ENCODE results near the gene VAV2. TPM values are rescaled to one million over a fixed set of nuclear protein-coding genes. Genes with fewer than 3 reads are reported as not detected.
"Not testable (repeated sequence)": the region's sequence is repeated elsewhere in the genome, so short reads cannot be mapped to it uniquely, and the experiment has no call there.

The VAV2 gene
- total RNA-seq, 1 donor from 2014 or later, result 8.6 TPM

DNA sequence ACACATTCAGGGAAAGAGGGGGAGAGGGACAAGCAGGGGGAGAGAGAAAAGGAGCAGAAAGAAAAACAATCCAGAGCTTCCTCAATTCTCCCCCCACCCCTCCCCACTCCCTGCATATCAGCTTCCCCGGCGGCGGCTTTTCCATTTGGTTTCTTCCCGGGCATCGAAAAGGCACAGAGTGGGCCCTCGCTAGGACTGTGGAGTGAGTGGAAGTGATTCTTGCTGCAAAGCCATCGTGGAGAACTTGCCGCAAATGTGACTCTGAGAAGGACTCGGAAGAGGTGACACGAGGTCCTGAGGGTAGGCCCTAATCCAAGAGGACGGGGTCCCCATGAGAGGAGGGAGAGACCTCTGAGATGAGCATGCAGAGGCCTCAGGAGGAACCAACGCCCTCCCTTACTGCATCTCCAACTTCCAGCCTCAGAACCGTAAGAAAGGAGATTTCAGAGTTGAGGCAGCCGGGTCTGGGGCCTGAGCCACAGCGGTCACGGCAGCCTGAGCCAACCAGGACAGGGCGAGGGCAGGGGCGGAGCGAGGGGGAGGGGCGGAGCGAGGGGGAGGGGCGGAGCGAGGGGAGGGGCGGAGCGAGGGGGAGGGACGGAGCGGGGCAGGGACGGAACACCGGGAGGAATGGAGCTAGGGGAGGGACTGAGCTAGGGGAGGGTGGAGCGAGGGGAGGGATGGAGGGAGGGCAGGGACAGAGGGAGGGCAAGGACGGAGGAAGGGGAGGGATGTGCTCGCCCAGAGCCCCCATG lies 232.8 kb downstream of the VAV2 start:
- DNase-seq (ENCODE audit: low spot score), result no peak
- Mint-ChIP-seq H3K27me3 (ENCODE audit: low read depth) (peaks cover 4% of the 10 kb centered on the region), H3K9me3 (no peaks in the 10 kb centered on the region), H3K27ac (no peak overlapping the region), H3K4me1 (ENCODE audit: low read depth) (no peaks in the 10 kb centered on the region), H3K4me3 (ENCODE audit: low read depth) (no peak overlapping the region), H3K36me3 (ENCODE audit: low read depth) (no peaks in the 10 kb centered on the region)
- intact Hi-C loops (cut with micrococcal nuclease), result no loop called here

DNA sequence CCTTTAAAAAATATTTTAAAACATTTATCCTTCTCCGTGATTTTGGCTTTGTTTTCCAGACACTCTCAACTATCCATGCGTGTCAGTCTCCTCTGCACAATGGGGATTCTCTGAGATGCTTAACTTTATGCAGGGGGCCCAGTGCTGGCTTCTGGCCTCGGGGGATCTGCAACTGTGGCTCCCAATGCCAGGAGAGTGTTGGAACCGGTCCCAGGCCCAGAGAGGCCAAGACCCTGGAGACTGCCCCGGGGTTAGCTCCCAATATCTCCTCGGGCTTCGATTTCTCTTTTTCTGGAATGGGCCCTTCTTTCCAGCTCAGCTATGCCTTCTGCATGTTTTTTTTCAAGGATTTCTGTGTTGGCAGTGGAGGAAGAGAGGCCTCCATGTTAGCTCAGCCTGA lies 233.9 kb downstream of the VAV2 start:
- Mint-ChIP-seq H3K4me3 (ENCODE audit: low read depth) (no peak overlapping the region), H3K27me3 (ENCODE audit: low read depth) (peaks cover 4% of the 10 kb centered on the region), H3K27ac (no peak overlapping the region), H3K9me3 (no peaks in the 10 kb centered on the region), H3K4me1 (ENCODE audit: low read depth) (no peaks in the 10 kb centered on the region), H3K36me3 (ENCODE audit: low read depth) (no peaks in the 10 kb centered on the region)
- no peak for DNase-seq (ENCODE audit: low spot score)
- intact Hi-C loops (cut with micrococcal nuclease), result no loop called here

DNA sequence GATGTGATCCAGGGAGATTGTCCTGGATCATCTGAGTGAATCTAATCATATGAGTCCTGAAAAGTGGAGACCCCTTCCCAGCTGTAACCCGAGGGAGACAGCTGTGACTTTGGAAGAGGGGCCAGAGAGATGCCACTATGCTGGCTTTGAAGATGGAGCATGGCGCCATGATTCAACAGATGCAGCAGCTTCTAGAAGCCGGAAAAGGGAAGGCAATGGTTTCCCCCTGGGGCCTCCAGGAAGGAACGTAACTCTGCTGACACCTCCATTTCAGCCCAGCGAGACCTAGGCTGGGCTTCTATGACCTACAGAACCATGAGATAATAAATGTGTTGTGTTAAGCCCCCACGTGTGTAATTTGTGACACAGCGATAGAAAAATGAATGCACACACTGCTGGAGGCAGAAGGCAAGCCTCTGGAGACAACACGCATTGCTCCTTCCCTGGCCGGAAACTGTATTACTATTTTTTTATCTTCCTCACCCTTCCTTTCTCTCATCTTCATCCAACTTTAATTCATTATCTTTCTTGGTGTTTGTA lies 237.4 kb downstream of the VAV2 start:
- Mint-ChIP-seq H3K4me3 (ENCODE audit: low read depth) (no peak overlapping the region), H3K9me3 (no peaks in the 10 kb centered on the region), H3K27me3 (ENCODE audit: low read depth) (peaks cover 11% of the 10 kb centered on the region), H3K4me1 (ENCODE audit: low read depth) (peaks cover 2% of the 10 kb centered on the region), H3K27ac (no peak overlapping the region), H3K36me3 (ENCODE audit: low read depth) (no peaks in the 10 kb centered on the region)
- no peak for DNase-seq (ENCODE audit: low spot score)
- intact Hi-C loops (cut with micrococcal nuclease), result no loop called here

DNA sequence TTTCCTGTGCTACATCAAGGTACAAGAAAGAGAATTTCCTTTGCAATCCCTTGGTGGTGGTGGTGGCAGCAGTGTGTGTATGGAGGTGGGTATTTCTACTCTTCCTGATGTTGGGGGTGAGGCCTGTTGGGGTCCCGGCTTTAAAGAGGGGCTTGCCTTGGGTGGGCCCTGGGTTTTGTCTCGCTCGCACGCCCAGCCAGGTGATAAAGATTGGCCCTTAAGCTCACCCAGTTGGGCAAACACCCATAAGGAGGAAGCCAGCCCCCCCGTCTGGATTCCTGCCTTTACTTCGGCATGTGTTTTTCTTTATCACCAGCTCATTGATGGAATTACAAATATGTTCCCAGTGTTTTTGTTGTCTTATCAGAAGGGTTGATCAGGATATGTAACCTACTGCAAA lies 237.9 kb downstream of the VAV2 start:
- intact Hi-C loops (cut with micrococcal nuclease), result no loop called here
- Mint-ChIP-seq H3K4me3 (ENCODE audit: low read depth) (no peak overlapping the region), H3K36me3 (ENCODE audit: low read depth) (no peaks in the 10 kb centered on the region), H3K9me3 (no peaks in the 10 kb centered on the region), H3K4me1 (ENCODE audit: low read depth) (peaks cover 2% of the 10 kb centered on the region), H3K27me3 (ENCODE audit: low read depth) (peaks cover 14% of the 10 kb centered on the region), H3K27ac (no peak overlapping the region)
- no peak for DNase-seq (ENCODE audit: low spot score)

DNA sequence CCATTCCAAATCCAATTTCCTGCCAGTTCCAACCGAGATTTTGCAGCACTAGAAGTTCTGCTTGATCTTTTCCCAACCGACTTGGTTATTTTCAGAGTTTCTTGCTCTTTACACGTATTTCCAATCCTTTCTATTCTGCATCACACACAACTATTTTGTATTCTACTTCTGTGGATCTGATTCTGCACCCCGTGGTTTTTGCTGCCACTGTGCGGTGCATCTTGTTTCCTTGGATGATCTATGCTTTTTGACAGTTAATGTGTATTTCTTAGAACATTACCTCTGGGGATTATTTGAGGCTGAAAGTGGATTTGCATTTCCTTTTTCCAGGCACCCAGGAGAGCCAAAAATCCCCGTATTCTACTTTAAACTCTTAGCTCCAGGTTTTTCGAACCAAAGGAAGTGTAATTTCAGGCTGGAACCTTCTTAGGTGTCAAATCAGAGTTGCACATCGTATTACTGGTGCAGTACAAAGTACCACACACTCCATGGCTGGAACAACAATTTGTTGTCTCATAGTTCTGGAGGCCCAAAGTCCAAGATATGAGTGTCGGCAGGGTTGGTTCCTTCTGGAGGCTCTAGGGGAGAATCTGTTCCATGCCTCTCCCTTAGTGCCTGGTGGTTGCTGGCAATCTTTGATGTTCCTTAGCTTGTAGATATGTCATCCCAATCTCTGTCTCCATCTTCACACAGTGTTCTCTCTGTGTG lies 239.2 kb downstream of the VAV2 start:
- H3K27me3 Mint-ChIP-seq (ENCODE audit: low read depth), result peaks cover 20% of the 10 kb centered on the region
- DNase-seq (ENCODE audit: low spot score), result no peak
- intact Hi-C loops (cut with micrococcal nuclease), result no loop called here
- peaks cover 2% of the 10 kb centered on the region for H3K4me1 Mint-ChIP-seq (ENCODE audit: low read depth)
- no peak overlapping the region for H3K27ac Mint-ChIP-seq
- no peaks in the 10 kb centered on the region for H3K36me3 Mint-ChIP-seq (ENCODE audit: low read depth)
- H3K4me3 Mint-ChIP-seq (ENCODE audit: low read depth), result no peak overlapping the region
- H3K9me3 Mint-ChIP-seq, result no peaks in the 10 kb centered on the region

DNA sequence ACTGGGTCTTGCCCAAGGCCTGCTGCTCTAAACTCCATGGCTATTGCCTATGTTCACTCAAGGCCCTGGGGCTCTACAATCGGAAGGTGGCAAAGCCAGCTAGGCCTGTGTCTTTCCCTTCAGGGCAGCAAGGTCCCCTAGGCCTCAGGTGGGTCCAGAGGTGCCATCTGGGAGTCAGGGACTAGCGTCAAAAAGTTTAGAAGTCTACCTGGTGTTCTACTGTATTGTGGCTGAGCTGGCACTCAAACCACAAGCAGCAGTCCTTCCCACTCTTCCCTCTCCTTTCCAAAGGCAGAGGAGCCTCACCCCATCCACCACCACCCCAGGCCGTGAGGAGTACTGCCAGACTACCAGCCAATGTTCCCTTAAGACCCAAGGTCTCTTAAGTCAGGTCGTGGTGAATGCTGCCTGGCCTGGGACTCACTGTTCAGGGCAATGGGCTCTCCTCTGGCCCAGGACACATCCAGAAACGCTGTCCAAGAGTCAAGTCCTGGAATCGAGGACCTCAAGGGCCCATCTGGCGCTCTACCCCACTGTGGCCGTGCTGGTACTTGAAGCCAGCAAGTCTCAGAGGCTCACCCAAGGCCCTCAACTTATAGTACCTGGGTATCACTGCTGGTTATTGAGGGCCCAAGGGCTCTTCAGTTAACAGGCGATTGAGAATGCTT lies 241.0 kb downstream of the VAV2 start:
- Mint-ChIP-seq H3K9me3 (no peaks in the 10 kb centered on the region), H3K4me3 (ENCODE audit: low read depth) (no peak overlapping the region), H3K27me3 (ENCODE audit: low read depth) (peaks cover 27% of the 10 kb centered on the region), H3K36me3 (ENCODE audit: low read depth) (no peaks in the 10 kb centered on the region), H3K27ac (no peak overlapping the region), H3K4me1 (ENCODE audit: low read depth) (peaks cover 2% of the 10 kb centered on the region)
- intact Hi-C loops (cut with micrococcal nuclease), result no loop called here
- no peak for DNase-seq (ENCODE audit: low spot score)

DNA sequence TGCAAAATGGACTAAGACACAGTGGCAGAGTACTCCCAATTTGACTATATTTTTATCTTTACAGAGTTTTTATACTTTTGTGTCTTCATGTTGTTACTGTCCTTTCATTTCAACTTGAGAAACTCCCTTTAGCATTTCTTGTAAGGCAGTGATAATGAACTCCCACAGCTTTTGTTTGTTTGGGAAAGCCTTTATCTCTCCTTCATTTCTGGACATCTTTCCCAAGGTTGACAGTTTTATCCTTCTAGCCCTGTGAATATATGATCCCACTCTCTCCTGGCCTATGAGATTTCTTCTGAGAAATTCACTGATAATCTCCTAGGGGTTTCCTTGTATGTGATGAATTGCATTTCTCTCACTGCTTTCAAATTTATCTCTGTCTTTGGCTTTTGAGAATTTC lies 244.8 kb downstream of the VAV2 start:
- Mint-ChIP-seq H3K4me3 (ENCODE audit: low read depth) (no peak overlapping the region), H3K4me1 (ENCODE audit: low read depth) (no peaks in the 10 kb centered on the region), H3K27me3 (ENCODE audit: low read depth) (peaks cover 29% of the 10 kb centered on the region), H3K36me3 (ENCODE audit: low read depth) (no peaks in the 10 kb centered on the region), H3K27ac (no peak overlapping the region), H3K9me3 (no peaks in the 10 kb centered on the region)
- no peak for DNase-seq (ENCODE audit: low spot score)
- intact Hi-C loops (cut with micrococcal nuclease), result no loop called here

DNA sequence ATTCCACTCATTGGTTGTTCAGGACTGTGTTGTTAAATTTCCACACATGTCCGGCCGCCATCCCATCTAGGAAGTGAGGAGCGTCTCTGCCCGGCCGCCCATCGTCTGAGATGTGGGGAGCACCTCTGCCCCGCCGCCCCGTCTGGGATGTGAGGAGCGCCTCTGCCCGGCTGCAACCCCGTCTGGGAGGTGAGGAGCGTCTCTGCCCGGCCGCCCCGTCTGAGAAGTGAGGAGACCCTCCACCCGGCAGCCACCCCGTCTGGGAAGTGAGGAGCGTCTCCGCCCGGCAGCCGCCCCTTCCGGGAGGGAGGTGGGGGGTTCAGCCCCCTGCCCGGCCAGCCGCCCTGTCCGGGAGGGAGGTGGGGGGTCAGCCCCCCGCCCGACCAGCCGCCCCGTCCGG lies 247.6 kb downstream of the VAV2 start:
- H3K27ac Mint-ChIP-seq, result not testable (repeated sequence)

DNA sequence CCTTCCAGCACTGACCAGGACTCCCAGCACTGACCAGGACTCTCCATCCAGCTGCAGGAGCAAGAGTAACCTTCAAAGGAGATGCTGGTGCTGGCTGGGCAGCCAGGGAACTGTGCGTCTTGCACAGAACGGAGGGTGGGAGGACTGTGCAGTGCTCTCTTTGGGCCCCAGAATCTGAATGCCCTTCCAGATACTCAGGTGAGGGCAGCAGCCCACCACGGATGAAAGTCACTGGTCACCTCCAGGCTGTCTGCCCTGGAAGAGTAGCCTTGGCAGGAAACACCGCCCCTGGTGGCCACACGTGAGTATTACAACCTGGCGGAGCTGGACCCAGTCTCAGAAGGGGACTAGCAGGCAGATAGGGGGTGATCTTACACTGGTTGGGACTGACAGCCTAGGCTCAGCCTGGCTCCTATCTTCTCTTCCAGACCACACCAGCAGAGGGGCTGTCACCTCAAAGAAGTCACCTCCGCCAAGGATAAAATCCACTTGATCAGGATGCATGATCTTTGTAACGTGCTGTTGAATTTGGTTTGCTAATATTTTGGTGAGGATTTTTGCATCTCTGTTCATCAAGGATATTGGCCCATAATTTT lies 249.2 kb downstream of the VAV2 start:
- peak; percentile 64 for DNase-seq (ENCODE audit: low spot score)
- Mint-ChIP-seq H3K4me3 (ENCODE audit: low read depth) (no peak overlapping the region), H3K27me3 (ENCODE audit: low read depth) (peaks cover 16% of the 10 kb centered on the region), H3K27ac (no peak overlapping the region), H3K9me3 (no peaks in the 10 kb centered on the region), H3K36me3 (ENCODE audit: low read depth) (no peaks in the 10 kb centered on the region), H3K4me1 (ENCODE audit: low read depth) (peaks cover 2% of the 10 kb centered on the region)
- intact Hi-C loops (cut with micrococcal nuclease), result no loop called here

More for the DNA sequence above, 247.6 kb downstream of the VAV2 start:
- peaks cover 22% of the 10 kb centered on the region for H3K27me3 Mint-ChIP-seq (ENCODE audit: low read depth)
- intact Hi-C loops (cut with micrococcal nuclease); H3K4me3 Mint-ChIP-seq (ENCODE audit: low read depth); H3K4me1 Mint-ChIP-seq (ENCODE audit: low read depth); DNase-seq (ENCODE audit: low spot score); H3K9me3 Mint-ChIP-seq; H3K36me3 Mint-ChIP-seq (ENCODE audit: low read depth): not testable (repeated sequence)

DNA sequence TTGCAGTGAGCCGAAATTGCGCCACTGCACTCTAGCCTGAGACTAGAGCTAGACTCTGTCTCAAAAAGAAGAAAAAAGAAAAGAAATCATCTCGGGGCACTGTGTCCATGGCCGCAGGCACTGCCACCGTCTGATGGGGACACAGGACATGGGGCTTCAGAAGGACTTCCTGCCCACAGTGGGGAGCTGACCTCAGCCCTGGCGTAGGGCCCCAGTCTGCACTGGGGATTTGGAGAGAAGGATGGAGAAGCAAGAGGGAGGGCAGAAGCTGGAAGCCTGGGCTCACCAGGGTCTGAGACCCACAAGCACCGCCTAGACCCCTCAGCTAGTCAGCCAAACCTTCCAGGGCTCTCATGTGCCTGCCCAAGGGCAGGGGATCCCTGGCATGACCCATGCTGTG lies 249.9 kb downstream of the VAV2 start:
- Mint-ChIP-seq H3K4me1 (ENCODE audit: low read depth) (peaks cover 4% of the 10 kb centered on the region), H3K9me3 (no peaks in the 10 kb centered on the region), H3K36me3 (ENCODE audit: low read depth) (no peaks in the 10 kb centered on the region), H3K4me3 (ENCODE audit: low read depth) (no peak overlapping the region), H3K27ac (no peak overlapping the region), H3K27me3 (ENCODE audit: low read depth) (peaks cover 13% of the 10 kb centered on the region)
- intact Hi-C loops (cut with micrococcal nuclease), result no loop called here
- DNase-seq (ENCODE audit: low spot score), result no peak

DNA sequence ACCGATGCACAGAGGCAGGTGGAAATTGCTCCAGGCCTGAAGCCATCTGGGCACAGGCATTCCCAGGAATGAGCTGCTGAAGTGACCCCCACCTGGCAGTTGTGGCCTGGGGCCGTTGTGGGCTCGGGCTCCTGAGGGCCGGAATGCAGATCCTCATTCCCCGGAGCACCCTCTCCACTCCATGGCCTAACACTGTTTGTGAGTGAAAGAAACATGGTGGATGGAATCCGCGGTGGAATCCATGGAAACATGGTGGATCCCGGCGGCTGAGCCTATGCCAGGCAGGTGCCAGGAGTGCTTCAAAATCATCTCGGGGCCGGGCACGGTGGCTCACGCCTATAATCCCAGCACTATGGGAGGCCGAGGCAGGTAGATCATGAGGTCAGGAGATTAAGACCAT lies 250.4 kb downstream of the VAV2 start:
- no peak overlapping the region for H3K4me3 Mint-ChIP-seq (ENCODE audit: low read depth)
- peaks cover 4% of the 10 kb centered on the region for H3K4me1 Mint-ChIP-seq (ENCODE audit: low read depth)
- H3K27me3 Mint-ChIP-seq (ENCODE audit: low read depth), result peaks cover 12% of the 10 kb centered on the region
- no peaks in the 10 kb centered on the region for H3K36me3 Mint-ChIP-seq (ENCODE audit: low read depth)
- no peaks in the 10 kb centered on the region for H3K9me3 Mint-ChIP-seq
- H3K27ac Mint-ChIP-seq, result no peak overlapping the region
- DNase-seq (ENCODE audit: low spot score), result no peak
- intact Hi-C loops (cut with micrococcal nuclease), result no loop called here

DNA sequence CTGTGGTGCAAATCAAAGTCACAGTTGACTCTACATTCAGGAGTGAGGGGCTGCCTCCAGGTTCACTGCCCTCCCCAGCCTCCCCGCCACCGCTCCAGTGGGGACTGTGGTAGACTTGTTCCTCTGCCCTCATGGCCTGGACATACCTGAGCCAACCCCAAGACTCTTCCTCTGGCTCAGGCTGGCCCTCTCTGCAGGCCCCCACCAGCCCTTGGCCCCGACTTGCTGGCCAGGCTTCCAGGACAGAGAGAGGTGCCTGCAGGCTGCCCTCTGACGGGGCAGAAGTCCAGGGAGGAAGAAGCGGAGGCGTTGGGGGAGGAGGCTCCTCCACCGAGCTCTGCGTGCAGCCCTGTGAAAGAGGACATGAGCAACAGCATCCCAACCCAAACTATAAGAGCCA lies 251.2 kb downstream of the VAV2 start:
- peaks cover 9% of the 10 kb centered on the region for H3K27me3 Mint-ChIP-seq (ENCODE audit: low read depth)
- intact Hi-C loops (cut with micrococcal nuclease), result no loop called here
- no peaks in the 10 kb centered on the region for H3K9me3 Mint-ChIP-seq
- peaks cover 4% of the 10 kb centered on the region for H3K4me1 Mint-ChIP-seq (ENCODE audit: low read depth)
- H3K27ac Mint-ChIP-seq, result no peak overlapping the region
- no peak for DNase-seq (ENCODE audit: low spot score)
- H3K36me3 Mint-ChIP-seq (ENCODE audit: low read depth), result no peaks in the 10 kb centered on the region
- H3K4me3 Mint-ChIP-seq (ENCODE audit: low read depth), result no peak overlapping the region
